ENCODE results near the gene LRMDA. TPM values are rescaled to one million over a fixed set of nuclear protein-coding genes. Genes with fewer than 3 reads are reported as not detected.

The LRMDA gene
- total RNA-seq, 1 donor = under 0.01 TPM

GRCh38 chr10:76396134-76396533 is 964.7 kb downstream of the LRMDA start:
- TF ChIP-seq CTCF (IDR thresholded peaks at IDR 0.05; ENCODE audit: insufficient read depth, low read depth, low read length) = no peak
- no peak for DNase-seq (ENCODE audit: low read depth)
- no peak overlapping the region for H3K4me3 ChIP-seq (ENCODE audit: low read depth, low read length)

- H3K4me3 ChIP-seq (ENCODE audit: low read depth, low read length) = no peak overlapping the region
- DNase-seq (ENCODE audit: low read depth) = peak; percentile 20
- TF ChIP-seq CTCF (IDR thresholded peaks at IDR 0.05; ENCODE audit: insufficient read depth, low read depth, low read length) = no peak
Measured at GRCh38 chr10:76397181-76398042, 966.0 kb downstream of the LRMDA start.

GRCh38 chr10:76398043-76398710 is 966.8 kb downstream of the LRMDA start:
- no peak overlapping the region for H3K4me3 ChIP-seq (ENCODE audit: low read depth, low read length)
- TF ChIP-seq CTCF (IDR thresholded peaks at IDR 0.05; ENCODE audit: insufficient read depth, low read depth, low read length) = no peak
- DNase-seq (ENCODE audit: low read depth) = no peak

GRCh38 chr10:76399226-76399625 is 967.8 kb downstream of the LRMDA start:
- DNase-seq (ENCODE audit: low read depth) = no peak
- H3K4me3 ChIP-seq (ENCODE audit: low read depth, low read length) = no peak overlapping the region
- no peak for TF ChIP-seq CTCF (IDR thresholded peaks at IDR 0.05; ENCODE audit: insufficient read depth, low read depth, low read length)

GRCh38 chr10:76401006-76401405 is 969.6 kb downstream of the LRMDA start:
- no peak for DNase-seq (ENCODE audit: low read depth)
- no peak for TF ChIP-seq CTCF (IDR thresholded peaks at IDR 0.05; ENCODE audit: insufficient read depth, low read depth, low read length)
- H3K4me3 ChIP-seq (ENCODE audit: low read depth, low read length) = no peak overlapping the region

GRCh38 chr10:76403912-76404311 is 972.5 kb downstream of the LRMDA start:
- peak; percentile 44 for DNase-seq (ENCODE audit: low read depth)
- no peak overlapping the region for H3K4me3 ChIP-seq (ENCODE audit: low read depth, low read length)
- no peak for TF ChIP-seq CTCF (IDR thresholded peaks at IDR 0.05; ENCODE audit: insufficient read depth, low read depth, low read length)

Measured in fibroblast of villous mesenchyme (primary cell).